ENCODE data around the gene ATP1A4.

Gene ATP1A4

GRCh38 chr1:160137216-160137862 lies 14.1 kb upstream of the ATP1A4 start:
- TF ChIP-seq CTCF (IDR thresholded peaks at IDR 0.05): no peak

- TF ChIP-seq CTCF (IDR thresholded peaks at IDR 0.05): no peak
Observed at GRCh38 chr1:160139840-160140239, 11.6 kb upstream of the ATP1A4 start.

GRCh38 chr1:160143695-160144094 lies 7.7 kb upstream of the ATP1A4 start:
- TF ChIP-seq CTCF (IDR thresholded peaks at IDR 0.05): no peak

- no peak for TF ChIP-seq CTCF (IDR thresholded peaks at IDR 0.05)
Observed at GRCh38 chr1:160144921-160145320, 6.5 kb upstream of the ATP1A4 start.

- TF ChIP-seq CTCF (IDR thresholded peaks at IDR 0.05): no peak
Observed at GRCh38 chr1:160146107-160146506, 5.3 kb upstream of the ATP1A4 start.

GRCh38 chr1:160148121-160148520 lies 3.3 kb upstream of the ATP1A4 start:
- TF ChIP-seq CTCF (IDR thresholded peaks at IDR 0.05): no peak

GRCh38 chr1:160149233-160149632 lies 2.2 kb upstream of the ATP1A4 start:
- TF ChIP-seq CTCF (IDR thresholded peaks at IDR 0.05): no peak

- no peak for TF ChIP-seq CTCF (IDR thresholded peaks at IDR 0.05)
Observed at GRCh38 chr1:160149716-160150115, 1.7 kb upstream of the ATP1A4 start.
